ENCODE results near the gene CSPG4.

GRCh38 chr15:75695634-75696310 lies 16.9 kb downstream of the CSPG4 start:
- TF ChIP-seq CTCF (IDR thresholded peaks at IDR 0.05; ENCODE audit: low read depth, low read length, poor library complexity, severe bottlenecking) (no peak), EZH2phosphoT487 (IDR thresholded peaks at IDR 0.05; ENCODE audit: borderline replicate concordance, low read length) (no peak)
